HG03565 (cell line): Measurements from ENCODE around the gene AGER.
"Not testable (repeated sequence)": the region's sequence is repeated elsewhere in the genome, so short reads cannot be mapped to it uniquely, and the experiment has no call there.

Source experiments
- ATAC-seq: cut with Tn5 transposase; IDR thresholded peaks from one replicate; pipeline ENCODE4 v1.9.1; 2021; ENCODE audit warnings: mild to moderate bottlenecking, moderate library complexity; ENCODE audit not compliant: unreplicated experiment

AGER gene

DNA sequence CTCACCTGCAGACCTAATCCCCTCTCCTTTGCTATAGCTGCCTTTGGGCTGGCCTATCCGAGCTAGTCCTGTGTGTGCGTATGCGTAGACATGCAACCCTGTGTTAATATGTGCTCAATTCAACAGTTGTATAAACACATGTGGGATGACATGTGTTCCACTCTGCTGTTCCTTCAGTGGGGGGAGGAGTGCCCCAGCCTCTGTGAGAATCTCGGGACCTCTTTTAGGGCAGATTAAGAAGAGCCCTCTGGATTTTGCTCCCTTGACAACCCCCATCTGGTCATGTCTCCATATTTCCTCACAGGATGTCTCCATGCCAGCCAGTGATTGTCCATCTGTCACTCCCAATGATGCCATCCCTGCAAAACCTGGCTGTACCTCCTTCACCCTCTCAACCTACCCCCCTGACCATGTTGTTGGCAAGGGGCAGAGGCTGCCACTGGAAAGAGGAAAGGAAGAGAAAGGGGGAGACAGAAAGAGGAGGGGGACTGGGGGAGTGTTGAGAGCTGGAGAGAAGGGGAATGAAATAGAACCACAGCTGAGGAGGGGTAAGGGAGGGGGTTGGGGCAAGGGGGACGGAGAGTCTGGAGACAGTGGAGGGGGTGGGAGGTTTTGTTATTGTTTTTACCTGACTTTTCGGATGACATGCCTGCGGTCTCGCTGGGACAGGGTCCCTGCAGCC is 32.7 kb downstream of the AGER start:
- ATAC-seq = no peak

DNA sequence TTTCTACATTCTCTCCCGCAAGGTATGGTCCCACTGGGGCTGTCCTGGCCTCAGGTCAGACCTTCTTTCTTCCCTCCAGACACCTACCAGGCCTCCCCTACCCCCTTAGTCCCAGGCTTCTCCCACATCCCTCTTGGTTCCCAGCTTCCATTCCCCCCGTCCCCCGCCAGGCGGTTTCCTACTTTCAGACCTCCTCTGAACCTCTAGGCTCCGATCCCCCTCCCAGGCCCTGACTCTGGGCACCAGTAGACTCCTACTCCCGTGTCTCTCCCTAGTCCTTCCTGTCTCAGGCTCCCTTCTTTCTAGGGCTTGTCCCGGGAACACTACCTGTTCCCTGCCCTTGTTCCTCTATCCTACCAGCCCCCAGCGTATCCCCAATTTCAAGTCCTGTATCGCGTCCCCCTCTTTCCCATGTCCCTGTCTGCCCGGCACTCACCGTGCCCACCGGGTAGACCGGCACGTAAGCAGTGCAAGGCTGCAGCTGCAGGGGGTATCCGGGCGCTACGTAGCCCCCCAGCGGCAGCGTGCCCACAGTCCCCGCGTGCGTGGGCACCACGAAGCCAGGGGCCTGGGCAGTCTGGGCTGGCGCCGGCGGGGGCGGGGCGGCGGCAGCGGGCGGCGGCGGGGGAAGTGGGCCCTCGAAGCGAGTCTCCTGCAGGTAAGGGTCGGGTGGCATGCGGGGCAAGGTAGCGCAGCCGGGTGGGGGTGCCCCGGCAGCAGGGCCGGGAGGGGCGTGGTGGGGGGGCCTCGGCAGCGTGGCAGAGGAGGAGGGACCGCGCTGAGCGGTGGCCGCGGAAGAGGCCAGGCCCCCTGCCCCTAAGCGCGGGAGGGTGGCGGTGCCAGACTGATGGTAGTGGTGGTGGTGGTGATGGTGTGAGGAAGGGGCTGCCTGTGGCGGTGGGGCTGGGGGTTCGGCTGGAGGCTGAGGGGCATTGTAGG is 33.9 kb downstream of the AGER start:
- no peak for ATAC-seq

DNA sequence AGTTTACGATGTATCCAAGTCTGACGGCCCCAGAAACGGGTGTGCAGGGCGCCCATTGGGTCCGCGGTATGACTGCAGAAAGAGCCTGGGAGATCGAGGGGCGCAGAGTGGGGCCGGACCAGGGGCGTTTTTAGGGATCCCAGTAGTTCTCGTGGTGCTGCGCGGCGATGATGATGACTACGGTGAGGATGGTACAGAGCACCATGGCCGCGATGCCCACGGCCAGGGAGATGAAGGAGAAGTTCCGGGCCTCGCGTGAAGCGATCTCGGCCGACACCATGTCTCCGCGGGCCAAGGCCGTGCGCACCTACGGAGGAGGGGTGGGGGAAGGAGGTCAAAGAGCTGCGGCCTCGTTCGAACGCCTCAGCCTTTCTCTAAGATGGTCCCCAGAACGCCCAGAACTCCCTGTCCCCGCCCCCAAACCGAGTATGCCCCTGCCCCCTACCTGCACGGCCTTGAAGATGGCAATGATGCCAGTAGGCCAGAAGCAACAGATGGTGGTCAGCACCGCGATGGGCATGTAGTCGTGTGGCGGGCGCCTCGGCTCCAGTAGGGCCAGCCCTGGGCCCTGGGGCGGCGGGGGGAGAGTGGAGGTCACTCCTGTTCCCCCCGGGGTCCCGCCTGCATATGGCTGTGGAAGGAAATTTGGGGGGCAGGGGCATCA is 34.8 kb downstream of the AGER start:
- no peak for ATAC-seq

DNA sequence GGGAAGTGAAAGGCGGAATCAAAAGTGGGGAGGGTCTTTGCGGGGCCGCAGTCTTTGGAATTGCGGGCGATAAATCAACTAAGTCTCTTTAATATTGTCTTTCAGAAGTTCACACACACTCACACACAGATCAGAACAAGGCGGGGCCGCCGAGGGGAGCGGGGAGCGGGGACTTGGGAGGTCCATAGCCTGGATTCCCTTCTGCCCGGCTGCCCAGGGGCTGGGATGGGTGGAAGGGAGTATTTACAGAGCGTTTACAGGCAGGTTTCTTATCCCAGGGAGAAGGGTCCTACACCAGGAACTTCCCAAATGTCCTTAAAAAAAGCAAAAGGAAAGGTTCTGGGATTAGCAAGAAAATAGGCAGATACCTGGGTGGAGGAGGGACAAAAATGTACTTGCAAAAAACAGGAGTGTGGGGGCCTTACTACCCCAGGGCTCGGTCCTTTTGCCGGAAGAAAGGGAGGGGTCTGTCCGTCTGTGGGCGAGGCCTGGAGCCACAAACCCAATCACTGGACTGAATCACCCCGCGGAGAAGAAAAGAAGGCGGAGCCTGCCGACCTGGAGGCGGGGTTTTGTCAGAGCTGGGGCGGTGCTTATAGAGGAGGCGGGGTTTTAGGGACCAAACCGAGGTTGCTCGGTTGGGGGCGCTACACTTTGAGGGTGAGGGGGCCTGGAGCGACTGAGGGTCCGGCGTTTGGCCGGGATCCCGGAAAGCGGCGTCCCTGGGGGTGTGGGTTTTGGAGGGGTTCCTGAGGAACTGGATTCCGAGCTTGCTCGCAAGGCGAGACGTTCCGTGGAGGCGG is 35.6 kb downstream of the AGER start:
- no peak for ATAC-seq

DNA sequence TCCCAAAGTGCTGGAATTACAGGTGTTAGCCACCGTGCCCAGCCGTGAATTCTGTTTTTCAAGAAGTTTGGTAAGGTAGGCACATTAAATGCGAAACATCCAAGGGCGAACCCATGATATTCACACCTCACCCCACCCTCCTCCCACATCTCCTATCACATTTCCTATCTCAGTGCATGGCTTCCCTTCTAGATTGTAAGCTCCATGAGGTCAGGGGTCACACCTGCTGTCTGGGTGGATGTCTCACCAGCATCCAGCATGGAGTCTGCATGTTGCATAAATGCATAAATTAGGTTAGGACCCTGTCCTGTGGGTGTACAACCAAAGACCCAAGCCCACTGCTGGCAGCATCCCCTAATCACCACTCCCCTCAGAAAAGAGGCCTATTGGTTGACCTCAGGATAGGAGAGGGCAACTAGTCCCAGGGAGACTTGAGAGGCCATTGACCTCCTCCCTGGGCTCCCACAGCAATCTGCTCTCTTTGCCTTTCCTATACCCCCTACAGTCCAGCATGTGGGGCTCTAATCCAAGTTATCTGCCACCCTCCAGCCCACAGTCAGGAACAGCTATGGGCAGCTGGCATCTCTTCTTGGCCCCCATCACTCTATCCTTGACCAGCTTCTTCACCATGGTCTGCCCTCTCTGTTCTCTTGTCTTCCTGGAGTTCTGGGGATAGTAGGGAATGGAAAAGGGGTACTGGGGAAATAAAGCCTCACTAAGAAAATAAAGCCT is 36.5 kb downstream of the AGER start:
- ATAC-seq = no peak

GRCh38 chr6:32146687-32147086 is 37.4 kb downstream of the AGER start:
- ATAC-seq = no peak

GRCh38 chr6:32146287-32146686 is 37.8 kb downstream of the AGER start:
- no peak for ATAC-seq

DNA sequence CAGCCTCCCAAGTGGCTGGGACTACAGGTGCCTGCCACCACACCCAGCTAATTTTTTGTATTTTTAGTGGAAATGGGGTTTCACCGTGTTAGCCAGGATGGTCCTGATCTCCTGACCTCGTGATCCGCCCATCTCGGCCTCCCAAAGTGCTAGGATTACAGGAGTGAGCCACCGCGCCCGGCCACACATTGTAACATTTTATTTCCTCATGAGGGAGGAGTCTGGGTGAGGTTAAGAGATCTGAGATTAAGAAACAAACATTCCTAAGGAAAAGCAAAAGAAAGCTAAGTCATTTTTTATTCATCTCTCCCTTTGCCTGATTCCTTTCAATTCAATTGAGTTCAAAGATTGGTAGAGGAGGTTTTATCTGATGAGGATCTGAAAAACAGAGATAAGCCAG is 39.8 kb downstream of the AGER start:
- ATAC-seq = not testable (repeated sequence)

- no peak for ATAC-seq
Measured at GRCh38 chr6:32140420-32141046, 43.5 kb downstream of the AGER start.

- ATAC-seq = no peak
Measured at GRCh38 chr6:32139590-32139989, 44.5 kb downstream of the AGER start.

GRCh38 chr6:32137454-32137853 is 46.6 kb downstream of the AGER start:
- ATAC-seq = no peak

GRCh38 chr6:32133786-32134185 is 50.3 kb downstream of the AGER start:
- ATAC-seq = no peak

DNA sequence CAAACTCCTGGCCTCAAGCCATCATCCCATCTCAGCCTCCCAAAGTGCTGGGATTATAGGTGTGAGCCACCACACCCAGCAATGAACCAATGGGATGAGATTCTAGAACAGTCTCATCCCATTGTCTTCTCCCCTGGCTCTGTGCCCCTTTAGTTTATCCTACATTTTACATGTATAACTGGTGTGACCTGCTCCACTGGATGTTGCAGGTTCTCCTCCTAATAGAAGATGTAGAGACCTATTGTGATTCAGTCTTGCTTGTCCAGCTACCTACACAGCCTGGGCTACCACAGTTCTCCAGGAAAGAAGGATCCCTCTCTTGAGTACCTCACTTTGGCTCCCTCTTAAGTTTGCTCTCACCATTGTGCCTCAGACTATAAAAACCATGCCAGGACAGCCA is 51.9 kb downstream of the AGER start:
- no peak for ATAC-seq

GRCh38 chr6:32131439-32131948 is 52.6 kb downstream of the AGER start:
- no peak for ATAC-seq
